Activated naive CD4-positive, alpha-beta T cell treated with anti-CD3 and anti-CD28 coated beads, Interleukin-2, amount 10 ng/mL, durations not matched to agents 7 days and 5 days (primary cell): ENCODE measurements around the gene MS4A4A.

ENCODE experiments used
- CTCF ChIA-PET: fragments of 350-600 bp; sonication (Branson Sonifier 250); formaldehyde crosslinking; loops from one replicate; lab custom pipeline; 2021; ENCODE audit warnings: antibody characterized with exemption; lab: Charles Lee
- DNase-seq: peaks from one replicate; pipeline ENCODE4 v3.0.0-alpha.2; 2020
- H3K27ac Mint-ChIP-seq: one replicate; pipeline ENCODE4 v1.8.0; 2021; ENCODE audit warnings: mild to moderate bottlenecking, moderate library complexity, mixed read lengths
- H3K27me3 Mint-ChIP-seq: one replicate; pipeline ENCODE4 v1.8.0; 2021; ENCODE audit warnings: mild to moderate bottlenecking, mixed read lengths
- H3K36me3 Mint-ChIP-seq: one replicate; pipeline ENCODE4 v1.8.0; 2021; ENCODE audit warnings: mixed read lengths
- H3K4me1 Mint-ChIP-seq: one replicate; pipeline ENCODE4 v1.8.0; 2021; ENCODE audit warnings: mixed read lengths
- H3K4me3 Mint-ChIP-seq: one replicate; pipeline ENCODE4 v1.8.0; 2021; ENCODE audit warnings: mild to moderate bottlenecking, moderate library complexity, mixed read lengths
- H3K9me3 Mint-ChIP-seq: one replicate; pipeline ENCODE4 v1.8.0; 2021; ENCODE audit warnings: mixed read lengths

Gene MS4A4A

GRCh38 chr11:60348116-60348515 is 67.7 kb downstream of the MS4A4A start:
- Mint-ChIP-seq H3K4me3 (no peak overlapping the region), H3K9me3 (no peaks in the 10 kb centered on the region), H3K4me1 (no peaks in the 10 kb centered on the region), H3K27me3 (no peaks in the 10 kb centered on the region), H3K27ac (no peak overlapping the region), H3K36me3 (no peaks in the 10 kb centered on the region)
- CTCF ChIA-PET = interaction anchor here (1.6 kb wide), 1 partner anchor 271 kb away, joined by 3 read pairs; no protein-coding TSS in a partner anchor
- DNase-seq = no peak

GRCh38 chr11:60349990-60350389 is 69.5 kb downstream of the MS4A4A start:
- no peaks in the 10 kb centered on the region for H3K9me3 Mint-ChIP-seq
- CTCF ChIA-PET = no interaction called here

GRCh38 chr11:60357771-60358170 is 77.3 kb downstream of the MS4A4A start:
- no peaks in the 10 kb centered on the region for H3K4me1 Mint-ChIP-seq
- CTCF ChIA-PET = no interaction called here
- no peak overlapping the region for H3K4me3 Mint-ChIP-seq
- DNase-seq = no peak
- H3K9me3 Mint-ChIP-seq = no peaks in the 10 kb centered on the region
- peaks cover 4% of the 10 kb centered on the region for H3K27me3 Mint-ChIP-seq
- no peaks in the 10 kb centered on the region for H3K36me3 Mint-ChIP-seq
- H3K27ac Mint-ChIP-seq = no peak overlapping the region

More at GRCh38 chr11:60349990-60350389, 69.5 kb downstream of the MS4A4A start:
- Mint-ChIP-seq H3K36me3 (no peaks in the 10 kb centered on the region), H3K4me3 (no peak overlapping the region), H3K27ac (no peak overlapping the region), H3K27me3 (no peaks in the 10 kb centered on the region), H3K4me1 (no peaks in the 10 kb centered on the region)
- no peak for DNase-seq
